ENCODE data around the gene SLC25A19.
"Not testable (repeated sequence)": the region's sequence is repeated elsewhere in the genome, so short reads cannot be mapped to it uniquely, and the experiment has no call there.

SLC25A19 gene

DNA sequence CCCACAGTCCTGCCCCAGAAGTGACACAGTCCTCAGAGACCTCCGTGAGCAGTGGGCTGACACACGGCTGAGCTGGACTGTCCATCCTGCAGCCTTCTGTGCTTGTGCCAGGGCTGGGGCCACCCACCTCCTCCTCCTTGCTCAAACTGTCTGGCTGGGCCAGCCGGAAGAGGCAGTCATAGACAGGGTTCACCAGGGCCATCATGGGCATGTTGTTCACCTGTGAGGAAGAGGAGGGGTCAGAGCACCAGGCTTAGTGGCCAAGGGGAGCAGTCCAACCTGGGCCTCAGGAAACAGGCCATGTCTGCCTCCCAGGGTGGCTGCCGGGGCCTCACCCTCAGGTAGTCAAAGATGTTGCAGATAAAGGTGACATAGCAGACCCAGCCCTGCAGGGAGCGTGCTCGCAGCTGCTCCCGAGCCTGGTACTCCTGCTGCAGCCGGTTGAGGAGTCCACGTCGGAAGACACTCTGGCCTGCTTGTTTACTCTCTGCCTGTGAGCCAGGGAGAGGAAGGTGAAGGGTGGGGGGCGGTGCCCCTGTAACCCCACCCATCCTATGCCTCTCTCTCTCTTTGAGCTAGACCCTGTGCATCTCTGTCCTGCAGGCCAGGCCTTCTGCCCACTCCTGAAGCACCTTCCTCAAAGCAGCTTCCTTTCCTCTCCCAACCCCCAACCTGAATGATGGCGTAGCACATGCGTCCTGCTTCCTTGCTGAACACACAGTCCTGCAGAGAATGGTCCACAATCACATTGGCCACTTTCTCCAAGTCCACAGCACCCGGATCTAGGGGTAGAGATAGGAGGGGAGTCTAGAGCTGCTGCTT is 21.6 kb downstream of the SLC25A19 start:
- DNase-seq (ENCODE audit: low read depth in 3 of 3), result no peak

DNA sequence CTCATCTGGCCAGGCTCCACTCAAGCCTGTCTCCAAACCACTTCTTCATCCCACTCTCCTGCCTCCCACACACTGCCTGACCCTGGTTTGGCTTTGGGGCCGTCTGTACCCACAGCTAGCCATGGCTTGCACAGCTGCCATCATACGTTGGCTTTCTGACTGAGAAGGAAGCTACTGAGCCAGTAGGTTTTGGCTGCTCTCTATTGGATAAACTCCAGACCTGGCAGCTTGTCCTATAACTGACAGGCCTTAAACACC is 22.2 kb downstream of the SLC25A19 start:
- DNase-seq (ENCODE audit: low read depth in 3 of 3), result no peak

DNA sequence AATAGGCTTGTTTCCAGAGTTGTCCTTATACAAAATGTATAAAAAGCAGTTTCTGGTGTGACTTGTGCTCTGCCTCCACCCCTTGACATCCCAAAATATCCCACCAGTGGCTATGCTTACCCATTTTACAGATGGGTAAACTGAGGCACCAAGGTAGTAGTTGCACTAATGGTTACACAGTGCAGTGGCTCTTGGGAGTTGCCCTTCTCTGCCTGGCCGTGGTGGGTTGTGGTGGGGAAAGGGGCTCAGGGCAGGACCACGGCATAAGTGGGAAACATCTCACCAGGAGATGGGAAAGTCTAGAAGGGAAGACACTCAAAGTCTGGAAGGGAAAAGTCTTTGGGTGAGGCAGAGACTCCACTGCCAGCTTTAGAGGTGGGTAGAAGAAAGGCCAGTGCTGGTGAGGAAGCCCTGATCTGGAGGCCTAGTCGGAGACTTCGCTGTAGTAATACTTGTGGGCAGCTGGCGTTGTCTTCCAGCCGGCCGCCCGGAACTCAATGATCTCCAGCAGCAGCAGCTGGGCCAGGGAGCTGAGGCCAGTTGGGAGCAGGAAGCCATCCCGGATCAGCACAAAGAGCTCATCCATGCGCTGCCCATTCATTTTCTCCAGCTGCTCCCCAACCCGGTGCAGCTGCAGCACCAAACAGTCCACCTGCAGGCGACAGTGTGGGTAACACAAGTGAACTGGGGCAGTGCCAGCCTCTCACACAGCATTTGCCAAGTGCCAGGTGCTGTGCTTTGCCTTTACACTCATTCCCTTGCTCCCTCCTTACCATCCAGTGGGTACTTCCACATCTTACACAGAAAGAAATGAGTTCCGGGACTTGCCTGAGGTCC is 22.7 kb downstream of the SLC25A19 start:
- no peak for DNase-seq (ENCODE audit: low read depth in 3 of 3)

- DNase-seq (ENCODE audit: low read depth in 3 of 3), result no peak
These were observed 23.5 kb downstream of the SLC25A19 start for GRCh38 chr17:75265614-75266315.

- no peak for DNase-seq (ENCODE audit: low read depth in 3 of 3)
These were observed 26.2 kb downstream of the SLC25A19 start for GRCh38 chr17:75263055-75263454.

DNA sequence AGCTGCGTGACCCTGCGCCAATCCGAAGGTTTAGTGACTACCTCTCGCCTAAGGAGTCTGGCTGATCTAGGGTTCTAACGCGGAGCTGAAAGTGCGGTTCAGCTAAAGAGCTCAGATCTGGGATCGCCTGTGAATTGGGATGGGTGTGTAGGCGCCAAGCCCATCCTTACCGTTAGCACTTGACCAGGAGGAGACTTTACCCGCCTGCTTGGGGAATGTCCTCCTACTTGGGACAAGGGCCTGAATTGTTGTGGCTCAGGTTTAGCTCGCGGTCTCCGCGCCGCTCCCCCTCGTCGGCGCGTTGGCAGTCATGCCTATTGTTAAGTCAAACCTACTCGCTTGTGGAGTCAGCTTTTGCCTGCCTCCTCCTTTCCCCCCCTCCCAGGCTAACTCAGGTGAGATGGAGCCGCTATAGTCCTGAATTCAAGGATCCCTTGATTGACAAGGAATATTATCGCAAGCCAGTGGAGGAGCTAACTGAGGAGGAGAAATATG is 27.1 kb downstream of the SLC25A19 start:
- DNase-seq (ENCODE audit: low read depth in 3 of 3), result no peak

DNA sequence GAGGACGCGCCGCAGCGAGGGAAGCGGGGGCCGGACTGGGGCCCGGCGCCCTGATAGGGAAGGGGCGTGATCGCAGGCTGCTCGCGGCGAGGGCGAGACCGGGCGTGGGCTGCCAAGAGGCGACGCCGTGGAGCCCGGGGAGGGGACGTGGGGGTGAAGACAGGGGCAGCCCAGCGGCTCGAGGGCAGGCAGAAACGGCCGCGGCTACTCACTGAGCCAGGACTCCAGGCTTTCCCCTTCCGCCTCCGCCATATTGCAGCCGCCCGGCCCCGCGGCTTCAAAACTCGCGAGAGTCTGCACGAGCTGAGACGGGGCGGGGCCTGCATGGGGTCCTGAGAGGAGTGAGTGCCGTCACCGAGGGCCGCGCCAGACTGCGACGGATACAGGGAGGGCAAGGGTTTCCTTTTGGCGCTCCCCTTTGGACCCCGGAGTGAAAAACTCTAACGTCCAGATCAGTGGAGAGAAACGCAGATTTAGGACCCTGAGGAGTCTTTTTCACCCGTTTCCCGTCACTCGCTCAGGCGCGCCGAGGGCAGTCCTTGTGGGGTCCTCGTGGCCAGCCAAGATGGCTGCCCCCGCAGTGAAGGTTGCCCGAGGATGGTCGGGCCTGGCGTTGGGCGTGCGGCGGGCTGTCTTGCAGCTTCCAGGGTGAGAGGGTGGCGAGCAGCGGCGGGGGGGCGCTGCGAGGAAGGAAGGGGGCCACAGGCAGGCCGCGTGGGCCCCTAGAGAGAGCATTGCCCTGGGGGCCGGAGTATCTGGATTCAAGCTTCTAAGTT is 27.7 kb downstream of the SLC25A19 start, which contains the start of the genes GGA3 and MRPS7:
Gene GGA3, minus strand, starts transcription at position 271 of the 776 bp plus-strand sequence. Its CDS starts 19 bp downstream, at position 252.
Gene MRPS7, plus strand, starts transcription at position 544 of the 776 bp plus-strand sequence. Its CDS starts 22 bp downstream, at position 566.
- DNase-seq (ENCODE audit: low read depth in 3 of 3), result peak; percentile 92 to 95 (median 92)

DNA sequence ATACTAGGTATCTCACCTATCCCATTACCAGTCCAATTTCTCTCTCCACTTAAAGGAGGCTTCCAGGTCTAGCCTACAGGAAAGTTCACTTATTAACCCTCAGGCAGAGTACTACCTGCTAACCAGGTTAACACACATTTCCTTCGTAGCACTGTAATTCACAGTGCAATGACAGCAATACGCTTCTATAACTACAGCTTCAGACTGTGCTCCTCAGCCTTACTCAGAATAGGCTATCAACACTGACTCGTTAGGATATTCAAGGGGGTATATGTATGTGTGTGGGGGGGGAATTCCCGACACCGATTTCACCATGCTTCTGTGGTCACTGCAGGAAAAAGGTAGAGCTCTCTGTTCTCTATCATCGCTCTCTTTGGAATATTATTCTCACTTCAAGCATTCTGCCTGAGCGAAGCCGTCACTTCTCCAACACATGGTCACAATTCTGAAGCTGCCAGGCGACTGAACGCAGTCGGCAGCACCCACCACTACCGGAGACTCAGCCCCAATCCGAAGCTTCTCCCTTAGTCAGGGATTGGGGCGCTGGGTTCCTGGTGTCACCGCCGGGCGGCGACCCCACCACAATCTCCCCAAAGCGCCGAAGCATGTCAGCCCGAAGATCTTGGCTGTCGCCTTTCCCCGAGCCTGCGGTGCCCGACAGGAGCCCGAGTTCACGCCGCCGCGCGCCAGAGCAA is 28.4 kb downstream of the SLC25A19 start:
- DNase-seq (ENCODE audit: low read depth in 3 of 3), result peak in 1 of 3 experiments; percentile 52

- DNase-seq (ENCODE audit: low read depth in 3 of 3), result not testable (repeated sequence)
These were observed 32.0 kb downstream of the SLC25A19 start for GRCh38 chr17:75257228-75257627.

GRCh38 chr17:75255954-75256698 is 33.1 kb downstream of the SLC25A19 start:
- DNase-seq (ENCODE audit: low read depth in 3 of 3), result not testable (repeated sequence)

GRCh38 chr17:75252039-75252816 is 37.0 kb downstream of the SLC25A19 start:
- no peak for DNase-seq (ENCODE audit: low read depth in 3 of 3)

GRCh38 chr17:75250009-75250471 is 39.2 kb downstream of the SLC25A19 start:
- DNase-seq (ENCODE audit: low read depth in 3 of 3), result peak; percentile 70 to 88 (median 79)

- no peak for DNase-seq (ENCODE audit: low read depth in 3 of 3)
These were observed 39.7 kb downstream of the SLC25A19 start for GRCh38 chr17:75249564-75249963.

DNA sequence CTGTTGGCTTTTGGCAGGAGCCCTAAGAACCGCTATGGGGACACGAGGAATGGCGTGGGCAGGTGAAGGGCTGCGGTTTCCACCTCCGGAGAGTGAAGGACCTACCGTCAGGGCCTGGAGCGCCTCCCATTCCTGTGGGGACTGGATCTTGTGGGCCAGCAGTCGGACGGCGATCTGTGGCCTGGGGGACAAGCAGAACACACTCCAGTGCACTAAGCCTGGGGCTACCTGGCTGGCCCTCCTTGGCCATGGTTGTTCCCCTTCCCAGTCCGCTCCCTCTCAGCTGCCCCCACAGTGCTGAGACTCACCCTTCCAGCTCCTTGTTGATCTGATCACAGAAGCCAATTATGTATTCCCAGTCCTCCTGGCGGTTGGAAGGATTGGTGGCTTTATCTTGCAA is 42.8 kb downstream of the SLC25A19 start:
- no peak for DNase-seq (ENCODE audit: low read depth in 3 of 3)

- DNase-seq (ENCODE audit: low read depth in 3 of 3), result no peak
These were observed 44.2 kb downstream of the SLC25A19 start for GRCh38 chr17:75245011-75245410.

DNA sequence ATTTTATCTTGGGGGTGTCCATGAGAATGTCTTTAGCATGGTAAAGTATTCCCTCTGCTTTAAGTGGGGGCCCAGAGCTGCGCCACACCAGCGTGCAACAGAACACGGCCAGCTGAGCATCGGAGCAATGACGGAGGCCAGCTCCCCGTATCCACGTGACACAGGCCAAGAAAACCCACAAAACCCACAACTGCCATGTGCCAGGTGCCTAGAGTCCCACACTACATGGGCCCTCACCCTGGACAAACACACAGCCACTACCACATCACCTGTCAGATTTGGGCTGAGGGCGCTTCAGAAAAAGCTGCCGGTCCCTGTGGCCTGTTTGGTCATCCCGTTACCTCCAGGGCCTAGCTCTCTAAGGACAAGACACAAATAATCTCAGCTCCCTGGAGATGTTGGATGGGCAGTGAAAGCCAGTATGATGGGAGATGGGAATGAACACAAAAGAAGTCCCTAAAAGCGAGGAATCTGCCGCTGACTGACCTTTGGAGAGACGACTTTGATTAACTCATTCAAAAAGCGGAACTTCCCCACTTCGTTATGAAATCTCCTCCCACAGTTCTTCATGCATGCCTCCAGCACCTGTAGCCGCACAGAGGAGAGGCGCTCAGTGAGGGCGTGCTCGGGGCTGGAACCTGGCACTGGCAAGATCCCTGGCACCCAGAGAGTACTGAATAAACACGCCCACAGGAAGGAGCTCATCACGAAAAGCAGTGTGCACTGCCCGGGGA is 44.9 kb downstream of the SLC25A19 start:
- DNase-seq (ENCODE audit: low read depth in 3 of 3), result peak in 1 of 3 experiments; percentile 19

GRCh38 chr17:75242461-75243042 is 46.7 kb downstream of the SLC25A19 start:
- DNase-seq (ENCODE audit: low read depth in 3 of 3), result peak in 1 of 3 experiments; percentile 24

DNA sequence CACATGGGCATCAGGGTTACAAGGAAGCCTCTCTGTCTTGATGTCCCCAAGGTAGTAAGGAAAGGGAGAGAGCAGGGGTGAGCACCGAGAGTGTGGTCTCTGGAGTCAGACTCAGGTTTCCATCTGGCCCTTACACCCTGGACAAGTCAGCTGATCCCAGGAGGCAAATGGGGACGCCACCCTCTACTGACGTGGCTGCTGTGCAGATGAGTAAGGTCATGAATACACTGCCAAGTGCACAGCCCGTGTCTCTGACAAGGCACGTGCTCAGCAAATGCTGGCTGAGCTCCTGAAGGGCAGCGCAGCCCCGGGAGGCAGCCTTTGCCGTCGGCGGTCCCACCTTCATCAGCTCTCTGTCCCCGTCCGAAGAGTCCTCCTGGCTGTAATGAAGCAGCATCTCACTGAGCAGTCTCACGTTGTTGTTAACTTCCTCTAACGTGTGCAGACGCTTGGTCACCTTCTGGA is 47.2 kb downstream of the SLC25A19 start:
- peak in 1 of 3 experiments; percentile 15 for DNase-seq (ENCODE audit: low read depth in 3 of 3)
